GM21447 (cell line): ENCODE results near the gene ZFHX3.

Experiments
- ATAC-seq: cut with Tn5 transposase; IDR thresholded peaks from one replicate; pipeline ENCODE4 v1.9.1; 2021; ENCODE audit not compliant: unreplicated experiment

The ZFHX3 gene

DNA sequence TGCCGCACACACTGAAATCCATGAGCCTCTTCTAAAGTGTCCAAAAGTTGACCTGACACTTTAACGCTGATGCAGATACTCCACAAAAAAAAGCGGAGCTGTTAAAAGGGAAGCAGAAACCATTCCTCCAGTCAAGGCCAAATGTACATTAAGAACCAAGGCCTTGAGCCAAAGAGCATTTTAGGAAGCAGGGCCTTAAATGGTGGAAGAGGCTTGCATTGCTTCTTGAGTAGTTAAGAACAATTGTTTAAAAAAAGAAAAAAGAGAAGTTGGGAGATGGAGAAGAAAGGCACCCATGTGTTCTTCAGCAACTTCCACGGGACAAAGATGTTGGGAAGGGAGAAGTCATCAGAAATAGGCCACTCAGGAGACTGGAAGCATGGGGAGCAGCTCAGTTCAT is 6.3 kb downstream of the ZFHX3 start:
- ATAC-seq = no peak

GRCh38 chr16:73040735-73041402 is 7.1 kb downstream of the ZFHX3 start:
- no peak for ATAC-seq

GRCh38 chr16:73040136-73040535 is 7.8 kb downstream of the ZFHX3 start:
- ATAC-seq = no peak

GRCh38 chr16:73037845-73038570 is 9.9 kb downstream of the ZFHX3 start:
- no peak for ATAC-seq

GRCh38 chr16:73037331-73037745 is 10.6 kb downstream of the ZFHX3 start:
- peak; percentile 36 for ATAC-seq

GRCh38 chr16:73036074-73036826 is 11.7 kb downstream of the ZFHX3 start:
- peak; percentile 64 for ATAC-seq

DNA sequence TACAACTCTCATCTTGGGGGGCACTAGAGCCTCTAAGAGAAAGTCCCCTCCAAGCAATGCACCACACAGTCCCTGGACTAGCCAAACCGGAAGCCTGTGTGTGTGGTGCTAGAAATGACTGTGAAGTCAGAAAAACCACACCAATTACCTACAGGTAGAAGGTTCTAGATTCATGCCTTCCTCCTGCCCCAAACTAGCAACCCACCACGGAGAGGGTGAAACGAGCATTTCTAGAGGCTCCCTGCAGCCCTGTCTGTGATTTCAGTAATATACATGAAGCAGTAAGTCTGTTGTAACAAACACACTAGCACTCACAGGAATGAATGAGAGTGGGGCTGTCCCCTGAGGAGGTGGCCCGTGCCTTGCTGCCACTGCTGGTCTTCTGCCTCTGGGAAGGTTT is 13.6 kb downstream of the ZFHX3 start:
- ATAC-seq = peak; percentile 37

GRCh38 chr16:73033271-73033998 is 14.5 kb downstream of the ZFHX3 start:
- ATAC-seq = no peak

GRCh38 chr16:73032541-73033270 is 15.2 kb downstream of the ZFHX3 start:
- ATAC-seq = peak; percentile 32

- no peak for ATAC-seq
Measured at GRCh38 chr16:73031984-73032383, 15.9 kb downstream of the ZFHX3 start.

DNA sequence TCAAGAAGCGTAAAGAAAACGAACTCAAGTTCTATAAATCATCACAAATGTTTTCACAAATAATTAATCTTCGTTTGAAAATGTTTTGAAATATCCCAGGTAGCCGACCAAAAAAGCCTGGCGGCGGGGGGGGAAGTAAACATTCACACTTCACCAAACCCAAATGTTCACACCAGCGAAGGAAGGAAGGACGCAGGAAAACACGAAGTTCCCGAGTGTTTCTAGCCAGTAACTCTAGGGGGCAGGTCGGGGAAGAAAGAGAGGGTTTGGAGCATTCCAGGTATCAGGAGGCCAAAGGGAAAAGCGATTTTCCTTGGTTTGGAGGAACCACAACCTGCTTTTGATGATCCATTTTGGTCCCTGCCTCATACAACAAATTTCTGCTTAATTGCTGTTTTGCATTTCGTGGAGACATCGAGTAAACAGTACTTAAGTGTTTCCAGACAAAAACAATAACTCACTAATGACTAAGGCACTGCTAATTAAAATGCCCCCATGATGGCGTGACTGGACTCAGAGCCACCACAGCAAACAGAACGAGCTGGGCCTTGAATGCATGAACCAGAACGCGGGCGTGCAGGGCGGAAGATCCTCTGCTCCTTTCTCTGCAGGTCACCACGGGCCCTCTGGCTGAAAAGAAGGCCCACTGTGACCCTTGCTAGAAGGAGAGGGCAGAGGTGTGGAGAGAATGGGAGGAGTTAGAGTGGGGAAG is 16.6 kb downstream of the ZFHX3 start:
- no peak for ATAC-seq

DNA sequence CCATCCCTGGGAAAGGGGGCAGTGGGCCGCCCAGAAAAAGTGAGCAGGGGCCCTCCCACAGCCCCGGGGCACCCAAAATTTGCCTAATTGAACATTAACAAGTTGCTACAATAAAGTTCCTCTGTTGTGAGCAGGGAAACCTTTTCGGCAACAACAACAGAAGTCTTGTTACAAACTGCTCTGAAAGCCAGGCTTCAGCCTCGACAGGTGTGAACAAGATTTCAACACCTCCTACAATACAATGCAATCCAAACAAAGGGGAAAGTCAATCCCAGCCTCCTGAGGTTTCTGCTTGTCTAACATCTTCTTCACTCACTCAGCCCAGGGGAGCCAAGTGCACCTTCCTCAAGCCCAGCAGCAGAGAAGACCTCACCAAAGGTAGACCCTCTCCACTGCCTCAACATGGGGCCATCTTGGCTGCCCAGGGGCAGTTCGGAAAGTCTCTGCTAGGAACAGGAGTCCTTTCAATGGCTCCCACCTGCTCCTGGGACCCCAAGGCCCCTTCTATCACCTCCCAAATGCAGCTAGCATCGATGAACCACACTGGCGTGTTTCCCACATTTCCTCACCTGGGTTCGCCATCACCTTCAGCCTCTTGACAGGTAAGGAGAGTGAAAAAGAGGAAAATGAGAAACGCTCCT is 19.1 kb downstream of the ZFHX3 start:
- no peak for ATAC-seq

DNA sequence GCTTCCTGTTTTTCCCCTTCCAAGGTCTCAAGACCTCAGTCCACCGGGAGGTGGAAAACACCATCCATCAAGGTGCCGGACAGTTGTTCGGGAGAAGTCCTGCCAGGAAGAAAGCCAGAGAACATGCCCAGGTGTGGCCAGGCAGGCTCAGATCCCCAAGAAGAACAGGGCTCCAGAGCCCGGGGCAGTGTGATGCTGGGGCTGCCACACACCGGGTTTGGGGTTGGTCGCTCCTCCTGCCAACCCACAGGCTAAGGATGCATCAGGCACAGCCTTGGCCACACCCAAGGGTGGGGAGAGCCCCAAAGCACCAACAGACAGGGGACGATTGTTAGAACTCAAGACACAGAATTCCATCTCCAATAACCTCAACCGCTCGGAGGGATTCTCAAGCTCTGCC is 19.7 kb downstream of the ZFHX3 start:
- no peak for ATAC-seq

DNA sequence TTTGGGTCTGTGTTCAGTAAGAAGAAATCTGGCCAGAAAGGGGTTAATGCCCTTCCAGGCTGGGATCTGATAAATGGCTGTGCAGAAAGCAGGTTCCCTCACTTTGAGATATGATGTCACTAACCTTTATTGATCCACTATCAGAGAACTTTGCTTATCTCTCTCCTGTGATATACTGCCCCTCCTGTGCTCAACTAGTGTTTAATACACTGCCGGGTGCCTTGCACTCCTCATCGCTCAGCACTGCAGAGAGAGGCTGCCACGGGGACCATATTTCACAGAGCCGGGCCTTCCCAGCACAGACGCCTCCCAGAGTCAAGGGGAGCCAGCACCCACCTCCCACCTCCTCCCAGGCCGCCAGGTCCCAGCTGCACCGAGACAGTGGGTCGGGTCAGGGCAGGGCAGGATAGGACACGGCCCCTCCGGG is 20.2 kb downstream of the ZFHX3 start:
- ATAC-seq = no peak

GRCh38 chr16:73026754-73027684 is 20.9 kb downstream of the ZFHX3 start:
- ATAC-seq = no peak

DNA sequence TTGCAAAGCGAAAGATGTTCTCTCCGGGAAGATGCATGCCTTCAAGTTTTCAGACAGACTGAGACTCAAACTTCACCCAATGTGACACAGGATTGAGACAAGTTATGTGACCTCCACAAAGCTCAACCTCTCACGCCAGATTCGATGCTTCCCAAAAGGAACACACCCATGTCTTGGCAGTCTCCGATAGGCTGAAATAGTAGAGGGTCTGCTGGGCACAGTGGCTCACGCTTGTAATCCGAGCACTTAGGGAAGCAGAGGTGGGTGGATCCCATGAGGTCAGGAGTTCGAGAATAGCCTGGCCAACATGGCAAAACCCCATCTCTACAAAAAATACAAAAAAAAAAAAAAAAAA is 22.1 kb downstream of the ZFHX3 start:
- no peak for ATAC-seq

- ATAC-seq = no peak
Measured at GRCh38 chr16:73025151-73025855, 22.6 kb downstream of the ZFHX3 start.

DNA sequence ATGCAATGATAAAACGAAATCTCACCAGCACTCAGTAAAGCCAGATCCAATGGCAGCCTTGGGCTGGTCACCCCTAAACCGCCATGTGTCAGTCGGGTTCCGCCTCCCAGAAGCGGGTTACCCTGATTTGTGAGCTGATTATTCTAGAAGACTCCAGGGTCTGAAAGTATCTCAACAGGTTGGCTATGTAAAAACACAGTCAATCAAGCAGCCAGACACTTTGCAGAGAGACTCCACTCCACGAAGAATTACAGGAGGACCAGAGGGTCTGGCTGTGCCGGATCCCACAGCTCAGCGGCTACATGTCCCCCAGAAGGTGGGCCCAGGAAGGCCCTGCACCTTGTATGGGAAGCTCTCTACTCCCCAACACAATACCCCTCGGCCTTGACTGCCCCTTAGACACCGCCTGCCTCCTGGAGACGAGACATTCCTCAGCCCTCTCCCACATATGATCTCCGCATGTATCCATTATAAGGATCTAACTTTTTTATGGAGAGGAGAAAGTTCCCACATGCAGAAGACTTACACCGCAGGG is 23.3 kb downstream of the ZFHX3 start:
- ATAC-seq = no peak
